Stimulated activated CD4-positive, alpha-beta T cell treated with anti-CD3 and anti-CD28 coated beads, Interleukin-1b, Interleukin-23, amount 100 ng/mL, for 48 hours (primary cell): Measurements from ENCODE around the gene MTPN.

ENCODE experiments used
- DNase-seq: peaks from one replicate; pipeline ENCODE4 v3.0.0-alpha.2; 2020

The MTPN gene

DNA sequence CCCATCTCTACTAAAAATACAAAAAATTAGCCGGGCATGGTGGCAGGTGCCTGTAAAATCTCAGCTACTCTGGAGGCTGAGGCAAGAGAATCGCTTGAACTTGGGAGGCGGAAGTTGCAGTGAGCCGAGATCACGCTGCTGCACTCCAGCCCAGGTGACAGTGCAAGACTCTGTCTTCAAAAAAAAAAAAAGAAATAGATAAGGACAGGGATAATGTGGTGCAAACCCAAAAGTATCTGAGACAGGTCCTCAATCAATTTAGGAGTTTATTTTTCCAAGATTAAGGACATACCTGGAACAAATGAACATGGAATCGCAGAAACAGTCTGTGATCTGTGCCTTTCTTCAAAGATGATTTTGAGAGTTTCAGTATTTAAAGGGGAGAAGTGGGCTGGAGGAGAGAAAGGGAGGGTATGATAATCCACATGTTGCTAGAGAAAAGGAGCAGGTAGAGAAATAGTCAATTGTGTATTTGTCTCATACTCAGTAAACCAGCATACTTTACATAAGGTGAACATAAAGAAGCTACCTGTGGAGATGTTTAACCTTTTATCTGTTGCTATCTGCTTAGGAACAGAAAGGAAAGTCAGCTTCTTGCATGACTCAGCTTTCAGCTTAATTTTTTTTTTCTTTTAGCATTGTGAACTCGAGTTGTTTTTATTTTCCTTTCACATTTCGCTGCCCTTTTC, 4.9 kb upstream of the MTPN start:
- DNase-seq, result no peak

DNA sequence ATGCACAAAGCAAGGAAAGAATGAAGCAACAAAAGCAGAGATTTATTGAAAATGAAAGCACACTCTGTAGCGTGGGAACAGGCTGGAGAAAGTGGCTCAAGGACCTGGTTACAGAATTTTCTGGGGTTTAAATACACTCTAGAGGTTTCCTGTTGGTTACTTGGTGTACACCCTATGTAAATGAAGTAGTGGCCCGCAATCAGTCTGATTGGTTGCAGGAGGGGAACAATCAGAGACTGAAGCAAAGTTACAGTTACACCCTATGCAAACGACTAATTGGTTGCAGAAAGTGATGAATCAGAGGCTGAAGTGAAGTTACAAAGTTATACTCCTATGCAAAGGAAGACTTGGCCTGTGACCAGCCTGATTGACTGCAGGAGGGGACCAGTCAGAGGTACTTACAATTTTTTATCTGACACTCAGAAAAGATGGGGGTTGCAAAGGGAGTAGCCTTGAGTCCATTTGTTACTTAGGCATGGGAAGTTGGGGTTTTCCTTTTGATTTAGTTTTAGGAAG, 3.6 kb upstream of the MTPN start:
- peak; percentile 58 for DNase-seq

DNA sequence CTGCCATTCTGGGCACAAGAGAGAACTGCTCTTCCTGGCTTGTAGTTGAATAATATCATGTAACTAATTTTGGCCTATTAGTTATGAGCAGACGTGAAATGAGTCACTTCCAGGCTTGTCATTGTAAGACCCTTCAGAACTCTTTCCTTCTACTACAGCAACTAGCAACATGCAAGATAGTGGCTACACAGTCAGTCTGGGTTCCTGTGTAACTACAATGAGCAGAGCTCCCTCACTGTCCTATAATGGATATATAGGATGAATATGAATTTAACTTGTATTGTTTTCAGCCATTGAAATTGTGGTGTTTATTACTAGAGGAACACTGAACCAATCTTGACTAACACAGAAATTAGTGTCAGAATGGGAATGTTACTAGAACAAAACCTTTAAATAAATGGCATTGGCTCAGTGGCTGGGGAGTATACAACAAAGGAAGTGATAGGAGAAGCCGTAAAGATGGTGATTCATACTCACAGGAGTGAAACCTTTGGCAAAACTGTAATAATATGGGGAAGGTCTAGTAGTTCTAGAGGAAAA, 2.9 kb upstream of the MTPN start:
- no peak for DNase-seq

DNA sequence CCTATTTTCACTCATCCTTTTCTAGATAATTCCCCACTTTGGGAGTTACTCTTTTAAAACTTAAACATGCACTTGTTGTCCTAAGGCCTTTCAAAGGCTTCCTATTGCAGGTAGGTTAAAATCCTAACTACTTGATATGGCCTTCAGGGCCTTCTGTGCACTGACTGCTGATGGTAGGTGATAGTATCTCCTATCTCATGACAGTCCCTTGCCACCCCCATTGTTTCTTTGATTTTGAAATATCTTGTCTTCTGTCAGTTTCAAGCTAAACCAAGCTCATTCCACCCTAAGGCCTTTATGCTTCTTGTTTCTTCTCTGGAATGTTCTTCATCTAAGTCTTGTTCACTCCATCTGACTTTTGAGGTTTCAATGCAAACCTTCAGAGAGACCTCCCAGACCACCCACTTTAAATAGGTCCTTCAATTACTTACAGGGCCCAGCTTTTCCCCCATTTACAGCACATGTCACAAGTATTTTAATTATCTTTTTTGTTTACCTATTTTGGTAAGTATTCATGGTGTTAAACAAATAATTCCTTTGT, 2.4 kb upstream of the MTPN start:
- no peak for DNase-seq

GRCh38 chr7:135978624-135979023, 1.5 kb upstream of the MTPN start:
- DNase-seq, result no peak

DNA sequence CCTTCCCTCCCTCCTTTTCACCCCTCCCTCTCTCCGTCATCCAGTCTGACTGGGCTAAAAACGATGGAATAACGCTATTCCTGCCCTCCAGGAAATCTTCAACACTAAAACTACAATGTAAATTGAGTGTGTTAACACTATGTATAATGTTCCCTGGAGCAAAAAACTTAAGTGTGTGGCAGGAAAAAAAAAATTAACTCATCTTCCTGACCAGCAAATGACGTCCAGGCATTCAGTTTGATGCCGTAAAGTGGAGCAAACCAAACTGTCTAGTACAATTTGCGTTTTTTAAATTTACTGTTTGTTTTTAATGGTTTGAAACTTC, 545 bp upstream of the MTPN start:
- no peak for DNase-seq

DNA sequence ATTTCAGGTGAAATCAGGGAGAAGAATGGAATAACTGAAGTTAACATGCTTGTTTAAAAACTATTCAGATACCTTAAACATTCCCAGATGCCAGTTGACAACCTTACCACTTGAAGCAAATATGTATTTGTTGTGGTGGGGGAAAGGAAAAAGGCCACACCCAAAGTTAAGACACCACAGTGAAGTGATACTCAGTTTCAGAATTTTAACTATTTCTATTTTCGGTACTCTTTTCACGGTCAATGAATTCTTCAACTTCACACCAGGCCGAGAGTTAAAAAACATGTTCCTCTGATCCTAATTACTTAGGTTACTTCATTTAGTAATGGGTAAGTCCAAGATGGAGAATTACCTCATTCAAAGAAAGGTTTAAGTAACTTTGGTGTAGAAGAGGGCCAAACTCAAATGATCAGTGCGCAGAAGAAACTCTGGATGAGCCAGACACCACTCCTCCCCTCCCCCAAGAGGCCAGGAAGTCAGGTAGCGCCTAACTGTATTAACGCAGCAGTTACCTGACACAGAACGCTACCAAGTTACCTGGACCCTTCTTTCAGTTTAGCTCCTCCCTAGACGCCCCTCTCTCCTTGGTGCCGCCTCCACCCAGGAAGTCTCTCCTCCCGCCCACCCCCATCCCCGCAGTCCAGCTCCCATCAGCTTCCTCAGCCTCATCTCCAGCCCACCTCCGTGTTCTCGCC, 700 bp downstream of the MTPN start:
- peak; percentile 5 for DNase-seq

- no peak for DNase-seq
Measured at GRCh38 chr7:135975166-135975565, 2.0 kb downstream of the MTPN start.

GRCh38 chr7:135974667-135975066, 2.5 kb downstream of the MTPN start:
- no peak for DNase-seq

- DNase-seq, result no peak
Measured at GRCh38 chr7:135971366-135971725, 5.8 kb downstream of the MTPN start.

DNA sequence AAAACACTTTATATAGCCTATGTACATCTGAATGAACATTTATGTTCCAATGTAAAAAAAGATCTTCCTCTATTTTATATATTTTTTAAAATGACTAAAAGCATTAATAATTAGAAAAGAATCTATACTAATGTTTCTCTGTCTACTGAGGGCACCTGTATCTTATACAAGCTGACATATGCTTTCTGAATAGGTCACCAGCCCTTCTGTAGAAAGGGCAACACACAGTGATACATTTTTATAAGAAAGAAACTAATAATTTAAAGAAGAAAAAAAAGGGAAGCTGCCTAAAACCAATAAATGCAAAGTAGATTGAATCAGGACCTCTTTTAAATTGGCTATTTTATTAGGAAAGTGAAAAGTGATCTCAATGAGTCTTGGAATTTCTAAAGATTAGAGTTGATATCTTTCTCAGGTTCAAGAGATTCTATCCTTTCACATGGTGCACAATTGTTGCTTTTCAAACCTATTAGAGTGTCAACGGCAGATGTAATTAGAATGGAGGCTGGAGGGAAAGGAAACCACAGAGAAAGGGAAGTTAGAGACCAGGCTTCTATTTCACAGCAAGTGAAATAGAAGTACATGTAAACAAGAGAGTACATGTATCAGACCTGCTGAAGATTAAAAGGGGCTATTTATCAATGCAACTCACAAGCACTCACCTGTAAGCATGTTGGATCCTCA, 6.3 kb downstream of the MTPN start:
- no peak for DNase-seq

- no peak for DNase-seq
Measured at GRCh38 chr7:135970045-135970444, 7.1 kb downstream of the MTPN start.

DNA sequence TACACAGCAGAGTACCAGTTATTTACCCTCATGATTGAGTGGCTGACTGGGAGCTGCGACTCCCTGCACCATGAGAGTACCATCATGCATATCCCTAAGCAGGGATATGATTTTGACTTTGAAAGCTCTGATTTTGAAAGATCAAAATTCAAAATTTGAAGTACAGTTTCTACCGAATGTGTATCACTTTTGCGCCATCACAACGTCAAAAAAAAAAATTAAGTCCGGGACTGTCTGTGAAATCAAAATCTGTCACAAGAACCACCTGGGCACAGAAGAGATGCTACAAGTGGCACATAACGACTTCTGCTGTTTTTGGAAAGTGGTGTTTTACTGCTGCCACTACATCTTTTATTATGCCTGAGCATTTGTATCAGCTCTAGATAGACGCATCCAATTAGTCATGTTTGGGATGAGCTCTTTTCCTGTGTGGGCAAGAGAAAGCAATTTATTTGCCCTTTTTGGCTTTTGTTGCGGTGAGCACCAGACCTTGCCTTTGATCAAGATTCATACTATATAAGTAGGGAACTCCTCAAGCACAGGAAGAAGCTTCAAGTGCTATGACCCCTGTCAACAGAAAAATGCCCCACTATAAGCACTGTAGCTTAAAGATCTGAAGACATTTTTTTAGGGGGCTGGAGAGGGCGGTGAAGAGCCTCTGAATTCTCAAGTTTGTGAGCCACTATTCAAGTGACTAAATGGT, 10.7 kb downstream of the MTPN start:
- DNase-seq, result no peak

GRCh38 chr7:135965602-135966001, 11.6 kb downstream of the MTPN start:
- DNase-seq, result no peak

GRCh38 chr7:135964791-135965190, 12.4 kb downstream of the MTPN start:
- DNase-seq, result no peak

GRCh38 chr7:135964274-135964673, 12.9 kb downstream of the MTPN start:
- DNase-seq, result no peak

DNA sequence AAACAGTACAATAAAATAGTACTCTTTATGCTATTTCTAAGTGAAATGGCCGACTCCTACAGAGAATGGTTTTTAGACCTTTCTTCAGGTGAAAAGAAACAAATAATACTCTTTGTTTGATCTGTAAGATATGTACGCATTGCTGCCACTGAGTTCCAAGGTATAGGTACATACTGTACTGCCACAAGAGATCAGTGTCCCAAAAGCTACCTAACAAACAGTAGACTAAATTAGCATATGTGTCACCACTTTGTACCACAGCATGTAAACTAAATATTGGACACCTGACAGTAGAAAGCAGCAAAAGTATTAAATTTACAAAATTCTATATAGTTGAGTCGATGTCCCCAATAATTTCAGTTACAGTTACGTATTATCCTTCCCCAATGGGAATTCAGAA, 14.4 kb downstream of the MTPN start:
- DNase-seq, result no peak

- no peak for DNase-seq
Measured at GRCh38 chr7:135960709-135961451, 16.3 kb downstream of the MTPN start.

DNA sequence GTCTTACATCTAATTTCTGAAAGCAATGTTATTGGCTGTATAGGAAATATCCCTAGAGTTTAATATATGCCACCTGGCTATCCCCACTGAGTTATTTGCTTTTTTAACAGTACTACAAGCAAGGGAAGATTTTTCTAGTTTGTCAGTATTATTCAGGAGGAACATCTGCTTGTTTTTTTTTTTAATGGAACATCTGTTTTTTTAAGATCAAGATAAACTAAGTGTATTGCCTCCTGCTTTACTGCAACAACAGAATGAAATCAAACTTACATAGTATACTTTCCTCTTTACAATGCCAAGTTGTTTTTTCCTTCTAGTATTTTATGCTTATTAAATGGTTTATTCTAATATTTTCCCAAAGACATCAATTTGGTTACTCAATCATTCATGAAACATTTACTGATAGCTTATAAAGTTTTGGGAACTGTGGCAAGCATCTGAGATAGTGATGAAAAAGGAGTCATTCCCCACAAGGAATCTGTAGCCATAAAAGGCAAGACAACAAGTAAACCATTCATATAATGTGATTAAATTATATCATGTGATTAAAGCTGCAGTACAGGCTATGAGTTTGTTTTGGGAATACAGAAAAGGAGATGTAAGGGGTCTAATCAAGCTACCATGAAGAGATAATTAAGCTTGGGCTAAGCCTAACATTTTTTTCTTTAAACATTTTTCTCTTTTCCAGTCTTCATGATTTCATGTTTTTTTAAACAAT, 17.4 kb downstream of the MTPN start:
- no peak for DNase-seq

GRCh38 chr7:135958173-135958572, 19.0 kb downstream of the MTPN start:
- no peak for DNase-seq

GRCh38 chr7:135957627-135958026, 19.5 kb downstream of the MTPN start:
- no peak for DNase-seq

GRCh38 chr7:135956393-135956792, 20.8 kb downstream of the MTPN start:
- DNase-seq, result no peak
